ENCODE data around the gene CD200. TPM values are rescaled to one million over a fixed set of nuclear protein-coding genes. Genes with fewer than 3 reads are reported as not detected.
"Not testable (repeated sequence)": the region's sequence is repeated elsewhere in the genome, so short reads cannot be mapped to it uniquely, and the experiment has no call there.

CD200 gene
- total and polyA plus RNA-seq, 2 of the 4 experiments (the other 2 are of a cell fraction), result 1.1 to 1.7 TPM

- peaks cover 14% of the 10 kb centered on the region for H3K4me1 ChIP-seq (ENCODE audit: control insufficient read depth, insufficient read depth, low read length)
- H3K4ac ChIP-seq (ENCODE audit: low read depth, low read length), result peak overlapping the region; percentile 19; the same call in 1 of the 2 replicates
- CTCF ChIA-PET, result interaction anchor here (1.1 kb wide), 1 partner anchor 13 kb away, joined by 3 read pairs; no protein-coding TSS in a partner anchor
- BruUV-seq (replicated peaks); H3K27me3 ChIP-seq (ENCODE audit: control insufficient read depth, insufficient read depth, low read length); H4K20me1 ChIP-seq (ENCODE audit: insufficient read depth, low read length); H3K36me3 ChIP-seq (ENCODE audit: control insufficient read depth, insufficient read depth, low read length); H3K9ac ChIP-seq (ENCODE audit: low read depth, low read length); H3K9me1 ChIP-seq (ENCODE audit: insufficient read depth, low read length); H4K91ac ChIP-seq (ENCODE audit: insufficient read depth, low read depth, low read length); intact Hi-C loops (cut with micrococcal nuclease); H3K23ac ChIP-seq (ENCODE audit: low read depth, low read length); H2AK9ac ChIP-seq (replicated peaks; ENCODE audit: low read depth, low read length, poor library complexity); in situ Hi-C loops (cut with MboI; ENCODE audit: low sequenced_read_pairs); H2AFZ ChIP-seq (replicated peaks; ENCODE audit: low read length, poor library complexity); H3K79me1 ChIP-seq (ENCODE audit: low read depth in 1 of 2, low read length in 2 of 2); H3K9me3 ChIP-seq (ENCODE audit: control insufficient read depth, insufficient read depth, low read length); dilution Hi-C loops (cut with HindIII; ENCODE audit: low sequenced_read_pairs, unreplicated experiment); H3K56ac ChIP-seq (ENCODE audit: extremely low read depth, insufficient read depth, low read length); H2AK5ac ChIP-seq (ENCODE audit: low read depth, low read length); H3K4me2 ChIP-seq (ENCODE audit: low read depth, low read length); H3K4me3 ChIP-seq (ENCODE audit: insufficient read depth, low read depth, low read length): not testable (repeated sequence)
- WGBS, 2 experiments (ENCODE audit: extremely low coverage in 2 of 2, insufficient read length in 1 of 2), result no CpG with 5 or more reads among the region's 4 CpGs
- peak overlapping the region in 1 of 2 experiments; percentile 78; a peak in 2 of 4 replicates for H4K8ac ChIP-seq (ENCODE audit: low read depth in 2 of 2, low read length in 2 of 2)
- ATAC-seq (ENCODE audit: low read depth) (peak; percentile 7; the same call in 1 of the 2 replicates), DNase-seq (peak; percentile 26)
- peak overlapping the region; percentile 84; the same call in 1 of the 2 replicates for H3K18ac ChIP-seq (ENCODE audit: low read depth, low read length)
- peak overlapping the region; percentile 7; the same call in 1 of the 2 replicates for H3K14ac ChIP-seq (replicated peaks; ENCODE audit: low read depth, low read length)
- H4K5ac ChIP-seq (ENCODE audit: low read depth, low read length), result peak overlapping the region; percentile 41; the same call in 1 of the 2 replicates
- 0 out of 3 replicates have a peak overlapping the region, but pooled peaks have one; percentile 80 for H2BK15ac ChIP-seq (ENCODE audit: low read depth, low read length)
- 0 out of 2 replicates have a peak overlapping the region, but pooled peaks have one; percentile 31 for H2BK20ac ChIP-seq (ENCODE audit: low read depth, low read length)
- POLR2A ChIA-PET (ENCODE audit: unreplicated experiment), result interaction anchor here (1.0 kb wide), 1 partner anchor 13 kb away, joined by 3 read pairs; no protein-coding TSS in a partner anchor
- H3K27ac ChIP-seq (ENCODE audit: insufficient read depth, low read length), result peak overlapping the region; percentile 56; the same call in 1 of the 2 replicates
- peak overlapping the region; percentile 83 for H2BK5ac ChIP-seq (ENCODE audit: low read depth, low read length, poor library complexity, severe bottlenecking)
- peak overlapping the region; percentile 89; the same call in 1 of the 2 replicates for H2BK120ac ChIP-seq (ENCODE audit: low read depth, low read length)
Observed at GRCh38 chr3:112378347-112378746, 45.4 kb downstream of the CD200 start.

Data from IMR-90 (cell line).